OCI-LY3 (cell line): ENCODE measurements around the gene C4B.
"Not testable (repeated sequence)": the region's sequence is repeated elsewhere in the genome, so short reads cannot be mapped to it uniquely, and the experiment has no call there.

Experiments used
- H2AFZ ChIP-seq: fragments of 200-600, 300-600 bp; shearing (Covaris generic); 2 replicates; pipeline ENCODE4 v1.6.0; 2014; ENCODE audit warnings: antibody characterized with exemption, low read depth, low read length
- H3K27ac ChIP-seq: fragments of 200-600, 300-600 bp; sonication (generic); 2 replicates; pipeline ENCODE4 v1.5.1; 2014; ENCODE audit warnings: mild to moderate bottlenecking, low read length, moderate library complexity, mixed read lengths
- H3K27me3 ChIP-seq: fragments of 200-600, 300-600 bp; sonication (generic); 2 replicates; pipeline ENCODE4 v1.6.1; 2014; ENCODE audit warnings: low read depth, low read length, mixed read lengths
- H3K36me3 ChIP-seq: fragments of 200-600, 300-600 bp; sonication (generic); replicated peaks from 2 replicates; pipeline ENCODE3; 2014; ENCODE audit warnings: low read depth, low read length, mixed read lengths
- H3K4me1 ChIP-seq: fragments of 300-600, 200-600 bp; sonication (generic); 2 replicates; pipeline ENCODE4 v1.6.1; 2014; ENCODE audit warnings: low read length, mixed read lengths
- H3K4me2 ChIP-seq: fragments of 200-600, 300-600 bp; sonication (generic); 2 replicates; pipeline ENCODE4 v1.6.1; 2014; ENCODE audit warnings: low read length, mixed read lengths
- H3K4me3 ChIP-seq: fragments of 300-600, 200-600 bp; sonication (generic); 2 replicates; pipeline ENCODE4 v1.5.1; 2014; ENCODE audit warnings: antibody characterized with exemption, mild to moderate bottlenecking, low read length, moderate library complexity
- H3K79me2 ChIP-seq: fragments of 300-600, 200-600 bp; shearing (Covaris generic); 2 replicates; pipeline ENCODE4 v1.6.1; 2014; ENCODE audit warnings: mild to moderate bottlenecking, low read length, mixed read lengths
- H3K9ac ChIP-seq: fragments of 300-600, 200-600 bp; shearing (Covaris generic); 2 replicates; pipeline ENCODE4 v1.6.0; 2014; ENCODE audit warnings: mild to moderate bottlenecking, low read length, moderate library complexity
- H3K9me3 ChIP-seq: fragments of 200-600, 300-600 bp; shearing (Covaris generic); 2 replicates; pipeline ENCODE4 v1.6.1; 2014; ENCODE audit warnings: low read length, mixed read lengths; ENCODE audit not compliant: insufficient read depth
- H4K20me1 ChIP-seq: fragments of 200-600, 300-600 bp; sonication (generic); 2 replicates; pipeline ENCODE4 v1.6.1; 2016; ENCODE audit warnings: low read length, mixed read lengths; ENCODE audit not compliant: insufficient read depth
- EZH2phosphoT487 ChIP-seq: fragments of 200-600 bp; shearing (Covaris generic); IDR thresholded peaks from 2 replicates; pipeline ENCODE4 v1.6.1; 2018; ENCODE audit warnings: antibody characterized with exemption, mixed run types, low read depth
- TF ChIP-seq, protein P1 (sequence below): fragments of 200-600, 300-600 bp; sonication (generic); IDR thresholded peaks from 2 replicates; pipeline ENCODE4 v1.5.1; 2014; ENCODE audit warnings: antibody characterized with exemption, low read length, low read depth

The C4B gene

GRCh38 chr6:32014547-32014946, at the start of gene C4B:
Gene C4B (plus strand): TSS chr6:32014795. CDS start chr6:32014846, 51 bp downstream.
- H3K27ac ChIP-seq, H3K9ac ChIP-seq, H3K4me3 ChIP-seq, H3K9me3 ChIP-seq, H3K27me3 ChIP-seq, H3K4me2 ChIP-seq, H4K20me1 ChIP-seq, H3K36me3 ChIP-seq, H3K79me2 ChIP-seq, H2AFZ ChIP-seq, H3K4me1 ChIP-seq: not testable (repeated sequence)

DNA sequence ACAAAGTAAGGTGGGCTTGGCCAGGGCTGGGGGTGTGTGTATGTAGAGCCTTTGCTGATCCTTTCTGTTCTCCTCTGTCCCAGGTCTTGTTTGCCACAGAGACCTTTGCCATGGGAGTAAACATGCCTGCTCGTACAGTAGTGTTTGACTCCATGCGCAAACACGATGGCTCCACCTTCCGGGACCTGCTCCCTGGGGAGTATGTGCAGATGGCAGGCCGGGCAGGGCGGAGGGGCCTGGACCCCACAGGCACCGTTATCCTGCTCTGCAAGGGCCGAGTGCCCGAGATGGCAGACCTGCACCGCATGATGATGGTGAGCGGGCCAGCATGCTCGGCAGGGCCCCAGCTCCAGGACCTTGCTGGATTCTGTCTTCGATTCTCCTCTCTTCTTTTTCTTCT, 48.9 kb upstream of the C4B start:
- TF ChIP-seq EZH2phosphoT487: no peak
- TF ChIP-seq, protein P1, sequence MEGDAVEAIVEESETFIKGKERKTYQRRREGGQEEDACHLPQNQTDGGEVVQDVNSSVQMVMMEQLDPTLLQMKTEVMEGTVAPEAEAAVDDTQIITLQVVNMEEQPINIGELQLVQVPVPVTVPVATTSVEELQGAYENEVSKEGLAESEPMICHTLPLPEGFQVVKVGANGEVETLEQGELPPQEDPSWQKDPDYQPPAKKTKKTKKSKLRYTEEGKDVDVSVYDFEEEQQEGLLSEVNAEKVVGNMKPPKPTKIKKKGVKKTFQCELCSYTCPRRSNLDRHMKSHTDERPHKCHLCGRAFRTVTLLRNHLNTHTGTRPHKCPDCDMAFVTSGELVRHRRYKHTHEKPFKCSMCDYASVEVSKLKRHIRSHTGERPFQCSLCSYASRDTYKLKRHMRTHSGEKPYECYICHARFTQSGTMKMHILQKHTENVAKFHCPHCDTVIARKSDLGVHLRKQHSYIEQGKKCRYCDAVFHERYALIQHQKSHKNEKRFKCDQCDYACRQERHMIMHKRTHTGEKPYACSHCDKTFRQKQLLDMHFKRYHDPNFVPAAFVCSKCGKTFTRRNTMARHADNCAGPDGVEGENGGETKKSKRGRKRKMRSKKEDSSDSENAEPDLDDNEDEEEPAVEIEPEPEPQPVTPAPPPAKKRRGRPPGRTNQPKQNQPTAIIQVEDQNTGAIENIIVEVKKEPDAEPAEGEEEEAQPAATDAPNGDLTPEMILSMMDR: no peak
- H3K4me1 ChIP-seq: peaks cover under 1% of the 10 kb centered on the region; the same call in 1 of the 2 replicates
- peaks cover 12% of the 10 kb centered on the region for H3K36me3 ChIP-seq
- H3K9me3 ChIP-seq: no peaks in the 10 kb centered on the region
- H3K27me3 ChIP-seq: no peaks in the 10 kb centered on the region
- no peak overlapping the region for H3K9ac ChIP-seq
- peaks cover under 1% of the 10 kb centered on the region for H3K79me2 ChIP-seq
- H4K20me1 ChIP-seq: no peaks in the 10 kb centered on the region
- H2AFZ ChIP-seq: no peak overlapping the region
- H3K4me3 ChIP-seq: no peak overlapping the region
- no peak overlapping the region for H3K4me2 ChIP-seq
- H3K27ac ChIP-seq: no peak overlapping the region

DNA sequence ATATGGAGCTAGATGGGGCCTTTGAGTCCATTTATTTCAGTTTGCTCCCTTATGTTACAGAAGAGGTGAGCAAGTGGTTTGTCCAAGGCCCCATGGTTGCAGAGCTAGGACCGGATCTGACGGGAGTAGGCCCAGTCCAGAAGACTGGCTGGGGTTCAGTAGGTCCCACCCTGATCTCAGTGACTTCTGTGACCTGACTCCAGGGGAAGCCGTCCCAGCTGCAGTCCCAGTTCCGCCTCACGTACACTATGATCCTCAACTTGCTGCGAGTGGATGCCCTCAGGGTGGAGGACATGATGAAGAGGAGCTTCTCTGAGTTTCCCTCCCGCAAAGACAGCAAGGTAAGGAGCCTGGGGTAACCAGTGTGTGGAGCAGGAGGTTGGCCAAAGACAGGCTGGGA, 48.1 kb upstream of the C4B start:
- no peak overlapping the region for H3K4me3 ChIP-seq
- H3K9me3 ChIP-seq: no peaks in the 10 kb centered on the region
- H3K79me2 ChIP-seq: peaks cover 9% of the 10 kb centered on the region
- no peaks in the 10 kb centered on the region for H3K27me3 ChIP-seq
- H3K4me1 ChIP-seq: peaks cover 7% of the 10 kb centered on the region
- no peak for TF ChIP-seq EZH2phosphoT487
- TF ChIP-seq, protein P1: no peak
- no peak overlapping the region for H3K27ac ChIP-seq
- no peak overlapping the region for H3K4me2 ChIP-seq
- peaks cover 8% of the 10 kb centered on the region for H3K36me3 ChIP-seq
- no peaks in the 10 kb centered on the region for H4K20me1 ChIP-seq
- no peak overlapping the region for H2AFZ ChIP-seq
- no peak overlapping the region for H3K9ac ChIP-seq

- no peak overlapping the region for H3K9ac ChIP-seq
- H3K4me2 ChIP-seq: no peak overlapping the region
- H3K27me3 ChIP-seq: no peaks in the 10 kb centered on the region
- TF ChIP-seq, protein P1: no peak
- no peak for TF ChIP-seq EZH2phosphoT487
- H3K36me3 ChIP-seq: peaks cover 6% of the 10 kb centered on the region
- no peak overlapping the region for H2AFZ ChIP-seq
- no peaks in the 10 kb centered on the region for H3K9me3 ChIP-seq
- no peaks in the 10 kb centered on the region for H4K20me1 ChIP-seq
- H3K4me1 ChIP-seq: peaks cover 7% of the 10 kb centered on the region
- peaks cover 11% of the 10 kb centered on the region for H3K79me2 ChIP-seq
- H3K4me3 ChIP-seq: no peak overlapping the region
- no peak overlapping the region for H3K27ac ChIP-seq
These were observed 47.3 kb upstream of the C4B start for GRCh38 chr6:31966997-31967925.
